HCT116 (cell line): ENCODE measurements around the gene TRPC1.

ENCODE experiments used
- EZH2 ChIP-seq: fragments of 200-600 bp; sonication (generic); IDR thresholded peaks from 2 replicates; pipeline ENCODE4 v1.6.1; 2017; ENCODE audit warnings: antibody characterized with exemption, mixed run types
- EZH2phosphoT487 ChIP-seq: fragments of 200-600 bp; IDR thresholded peaks from 2 replicates; pipeline ENCODE4 v1.6.1; 2018; ENCODE audit warnings: antibody characterized with exemption, borderline replicate concordance
- POLR2A ChIP-seq: IDR thresholded peaks from 2 replicates; pipeline ENCODE4 v1.7.0; 2011; ENCODE audit warnings: borderline replicate concordance; ENCODE audit not compliant: insufficient read depth, insufficient read length; ENCODE audit errors: extremely low read depth
- TF ChIP-seq, protein P1 (sequence below), 3 experiments: fragments of 200-600 bp in 1 of 3; sonication (generic) in 1 of 3; IDR thresholded peaks in 2 of 3; conservative IDR thresholded peaks in 1 of 3; 2 replicates each; pipeline ENCODE4 v1.5.1; 2012 to 2017; ENCODE audit warnings: low read depth in 2 of 3, low read length in 2 of 3, antibody characterized with exemption in 1 of 3, borderline replicate concordance in 1 of 3, control low read depth in 1 of 3, mild to moderate bottlenecking in 1 of 3, mixed read lengths in 1 of 3, mixed run types in 1 of 3, moderate library complexity in 1 of 3; ENCODE audit not compliant: insufficient read depth in 1 of 3

DNA sequence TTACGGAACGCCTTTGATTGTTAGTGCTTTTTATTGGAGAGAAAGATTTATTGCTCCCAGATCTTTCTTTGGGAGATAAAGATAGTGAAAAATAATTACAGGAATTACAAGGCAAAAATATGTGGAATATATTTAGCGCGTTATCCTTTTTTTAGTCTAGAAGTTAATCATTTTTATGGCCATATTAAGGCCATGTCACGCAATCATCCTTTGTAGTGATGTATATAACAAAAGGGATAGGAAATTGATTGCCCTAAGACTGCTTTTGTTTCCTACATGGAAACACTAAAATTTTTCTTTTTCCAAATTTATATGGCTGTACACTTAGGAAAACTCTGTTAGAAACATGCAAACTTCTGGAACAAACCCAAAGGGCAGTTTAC lies 1.5 kb downstream of the TRPC1 start:
- TF ChIP-seq, protein P1, sequence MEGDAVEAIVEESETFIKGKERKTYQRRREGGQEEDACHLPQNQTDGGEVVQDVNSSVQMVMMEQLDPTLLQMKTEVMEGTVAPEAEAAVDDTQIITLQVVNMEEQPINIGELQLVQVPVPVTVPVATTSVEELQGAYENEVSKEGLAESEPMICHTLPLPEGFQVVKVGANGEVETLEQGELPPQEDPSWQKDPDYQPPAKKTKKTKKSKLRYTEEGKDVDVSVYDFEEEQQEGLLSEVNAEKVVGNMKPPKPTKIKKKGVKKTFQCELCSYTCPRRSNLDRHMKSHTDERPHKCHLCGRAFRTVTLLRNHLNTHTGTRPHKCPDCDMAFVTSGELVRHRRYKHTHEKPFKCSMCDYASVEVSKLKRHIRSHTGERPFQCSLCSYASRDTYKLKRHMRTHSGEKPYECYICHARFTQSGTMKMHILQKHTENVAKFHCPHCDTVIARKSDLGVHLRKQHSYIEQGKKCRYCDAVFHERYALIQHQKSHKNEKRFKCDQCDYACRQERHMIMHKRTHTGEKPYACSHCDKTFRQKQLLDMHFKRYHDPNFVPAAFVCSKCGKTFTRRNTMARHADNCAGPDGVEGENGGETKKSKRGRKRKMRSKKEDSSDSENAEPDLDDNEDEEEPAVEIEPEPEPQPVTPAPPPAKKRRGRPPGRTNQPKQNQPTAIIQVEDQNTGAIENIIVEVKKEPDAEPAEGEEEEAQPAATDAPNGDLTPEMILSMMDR (IDR thresholded peaks at IDR 0.05 in 2 of 3, conservative IDR thresholded peaks at IDR 0.05 in 1 of 3; ENCODE audit: borderline replicate concordance in 1 of 3, insufficient read depth in 1 of 3, low read depth in 2 of 3, low read length in 2 of 3) = no peak
- TF ChIP-seq EZH2phosphoT487 (no peak), EZH2 (no peak), POLR2A (no peak)
